Measurements from ENCODE around the gene CTSK.
"Not testable (repeated sequence)": the region's sequence is repeated elsewhere in the genome, so short reads cannot be mapped to it uniquely, and the experiment has no call there.

The CTSK gene

DNA sequence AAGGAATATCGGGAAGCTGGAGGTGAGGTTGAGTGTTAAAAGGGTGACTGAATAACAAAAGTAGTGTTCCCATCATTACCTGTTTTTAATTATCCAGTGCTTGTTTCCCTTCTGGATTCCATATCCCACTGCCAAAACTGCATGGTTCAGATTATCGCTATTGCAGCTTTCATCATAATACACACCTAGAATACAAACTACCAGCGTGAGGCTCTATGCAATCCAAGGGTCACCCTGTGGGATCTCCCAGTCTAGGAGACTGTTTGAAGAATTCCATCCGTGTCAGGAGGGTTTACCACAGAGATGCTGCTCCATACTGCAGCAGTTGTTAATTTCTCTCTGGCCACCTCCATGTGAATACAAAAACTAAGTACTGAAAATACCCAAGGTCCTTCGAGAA lies 9.0 kb downstream of the CTSK start:
- no peak for DNase-seq (ENCODE audit: low spot score)
- no peak for TF ChIP-seq CTCF (IDR thresholded peaks at IDR 0.05; ENCODE audit: extremely low read depth, missing control alignments)

- TF ChIP-seq CTCF (IDR thresholded peaks at IDR 0.05; ENCODE audit: extremely low read depth, missing control alignments) = no peak
- DNase-seq (ENCODE audit: low spot score) = no peak
These were observed 9.5 kb downstream of the CTSK start for GRCh38 chr1:150798525-150798924.

- no peak for DNase-seq (ENCODE audit: low spot score)
- TF ChIP-seq CTCF (IDR thresholded peaks at IDR 0.05; ENCODE audit: extremely low read depth, missing control alignments) = no peak
These were observed 11.7 kb downstream of the CTSK start for GRCh38 chr1:150796374-150796773.

GRCh38 chr1:150793778-150794177 lies 14.3 kb downstream of the CTSK start:
- DNase-seq (ENCODE audit: low spot score) = not testable (repeated sequence)

- no peak for DNase-seq (ENCODE audit: low spot score)
- no peak for TF ChIP-seq CTCF (IDR thresholded peaks at IDR 0.05; ENCODE audit: extremely low read depth, missing control alignments)
These were observed 14.8 kb downstream of the CTSK start for GRCh38 chr1:150793221-150793620.

GRCh38 chr1:150791585-150791984 lies 16.5 kb downstream of the CTSK start:
- DNase-seq (ENCODE audit: low spot score) = no peak
- TF ChIP-seq CTCF (IDR thresholded peaks at IDR 0.05; ENCODE audit: extremely low read depth, missing control alignments) = no peak

DNA sequence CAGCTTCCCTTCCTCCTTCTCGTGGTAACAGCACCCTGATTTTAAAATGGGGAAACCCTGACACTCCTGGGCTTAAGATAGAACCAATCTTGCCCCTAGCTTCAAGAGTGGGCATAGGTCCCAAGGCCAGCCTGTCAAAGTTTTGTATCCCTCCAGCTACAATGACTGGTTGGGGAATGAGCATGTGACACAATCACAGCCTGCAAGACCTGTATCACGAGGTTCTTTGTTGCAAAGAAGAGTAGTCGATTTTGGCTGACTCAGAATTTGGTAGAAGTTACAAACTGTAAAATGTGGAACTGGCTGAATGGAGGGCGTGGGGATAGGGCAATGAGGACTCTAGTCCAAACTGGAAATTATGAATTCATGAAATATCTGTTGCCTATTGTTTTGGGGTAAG lies 18.7 kb downstream of the CTSK start:
- TF ChIP-seq CTCF (IDR thresholded peaks at IDR 0.05; ENCODE audit: extremely low read depth, missing control alignments) = no peak
- DNase-seq (ENCODE audit: low spot score) = no peak

- no peak for TF ChIP-seq CTCF (IDR thresholded peaks at IDR 0.05; ENCODE audit: extremely low read depth, missing control alignments)
- no peak for DNase-seq (ENCODE audit: low spot score)
These were observed 19.1 kb downstream of the CTSK start for GRCh38 chr1:150788946-150789345.
